GM18505 (cell line): ENCODE results near the gene GNL1.

ENCODE experiments used
- ATAC-seq: cut with Tn5 transposase; IDR thresholded peaks from one replicate; pipeline ENCODE4 v1.9.1; 2021; ENCODE audit not compliant: unreplicated experiment
- POLR2A ChIP-seq: IDR thresholded peaks from 4 replicates; pipeline ENCODE4 v1.6.1; 2011; ENCODE audit warnings: borderline replicate concordance; ENCODE audit not compliant: insufficient read depth, insufficient read length; ENCODE audit errors: extremely low read depth

GNL1 gene

DNA sequence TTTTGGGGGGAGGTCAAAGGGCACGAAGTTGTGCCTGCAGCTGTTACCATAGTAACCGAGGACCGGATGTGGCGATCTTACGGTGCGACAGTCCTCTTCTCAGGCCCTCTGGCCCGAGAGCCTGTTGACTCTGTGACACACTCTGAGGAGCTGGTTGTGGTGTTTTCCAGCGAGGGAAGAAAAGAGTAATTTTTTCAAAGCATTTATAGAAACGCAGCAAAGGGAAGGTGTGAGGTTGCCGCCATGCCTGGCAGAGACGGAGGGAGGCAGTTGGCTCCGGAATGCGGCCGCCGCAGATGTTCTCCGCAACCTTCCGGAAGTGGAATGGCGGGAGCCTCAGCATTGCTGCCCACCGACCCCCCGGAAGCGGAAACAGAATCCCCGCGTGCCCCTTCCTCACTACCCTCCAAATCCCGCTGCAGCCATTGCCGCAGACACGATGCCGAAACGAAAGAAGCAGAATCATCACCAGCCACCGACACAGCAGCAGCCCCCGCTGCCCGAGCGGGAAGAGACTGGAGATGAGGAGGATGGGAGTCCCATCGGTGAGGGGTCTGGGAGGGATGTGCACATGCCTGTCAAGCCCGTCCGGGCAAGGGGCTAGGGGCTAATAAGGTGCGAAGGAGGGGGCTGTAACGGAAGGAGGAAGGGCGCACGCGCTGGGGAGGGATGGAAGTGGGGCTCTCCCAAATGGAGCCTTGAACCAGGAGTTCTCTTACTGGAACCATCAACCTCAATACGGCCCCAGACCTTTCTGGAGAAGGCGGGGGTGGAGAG, 805 bp upstream of the GNL1 start, which contains the start of gene PRR3:
PRR3 (plus strand) TSS at position 390 of the 777 bp plus-strand sequence; CDS start at position 440, 50 bp downstream.
- TF ChIP-seq POLR2A: peak; percentile 55
- peak; percentile 56 for ATAC-seq

DNA sequence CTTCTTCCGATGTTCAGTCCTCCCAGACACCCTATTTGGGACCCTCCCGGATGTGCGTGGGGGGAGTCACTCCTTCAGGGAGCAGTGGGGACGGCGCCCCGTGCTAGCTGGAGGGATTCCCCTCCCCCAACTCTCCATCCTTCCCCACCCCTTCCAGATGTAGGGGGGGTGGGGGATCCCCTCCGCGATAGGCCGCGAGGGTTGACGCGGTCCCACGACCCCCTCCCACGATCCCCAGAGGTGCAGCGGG, 548 bp downstream of the GNL1 start:
- TF ChIP-seq POLR2A: no peak
- ATAC-seq: no peak

DNA sequence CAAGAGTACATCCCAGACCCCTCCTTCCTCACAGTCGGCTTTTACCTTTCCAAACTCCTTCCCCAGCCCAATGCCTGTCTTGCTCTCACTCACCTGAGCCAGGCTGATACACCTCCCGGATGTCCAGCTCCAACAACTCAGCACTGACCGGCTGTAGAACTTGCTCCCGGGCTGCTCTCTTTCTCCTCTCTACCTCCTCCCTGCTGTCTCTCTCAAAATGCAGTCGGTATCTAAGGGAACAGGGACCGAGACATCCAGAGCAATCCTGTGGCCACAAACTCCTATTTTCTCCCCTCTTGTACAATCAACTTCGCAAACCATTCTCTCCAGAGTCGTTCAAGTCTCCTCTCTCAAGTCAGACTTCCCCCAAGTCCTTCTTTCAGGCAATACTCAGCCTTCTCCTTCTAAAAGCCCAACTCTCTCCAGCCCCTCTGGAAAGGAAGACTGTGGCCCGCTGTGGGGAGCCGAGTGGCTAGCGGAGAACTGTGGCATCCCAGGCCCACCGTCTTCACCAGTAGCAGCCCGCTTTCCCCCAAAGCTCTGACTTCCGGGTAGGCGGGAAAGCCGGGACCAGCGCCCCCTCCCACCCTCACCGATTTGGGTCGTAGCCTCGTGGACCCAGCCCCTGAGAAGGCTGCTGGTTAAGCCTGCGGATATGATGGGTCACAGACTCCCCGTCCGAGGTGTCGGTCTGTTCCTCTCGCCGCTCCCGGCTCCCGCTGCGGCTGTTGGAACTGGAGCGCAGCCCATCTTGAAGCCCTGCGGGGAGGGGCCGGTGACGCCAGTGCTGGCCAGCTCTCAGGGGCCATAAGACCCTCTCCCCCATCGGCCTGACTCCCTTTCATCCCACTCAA, 1.1 kb downstream of the GNL1 start:
- no peak for TF ChIP-seq POLR2A
- ATAC-seq: peak; percentile 1

DNA sequence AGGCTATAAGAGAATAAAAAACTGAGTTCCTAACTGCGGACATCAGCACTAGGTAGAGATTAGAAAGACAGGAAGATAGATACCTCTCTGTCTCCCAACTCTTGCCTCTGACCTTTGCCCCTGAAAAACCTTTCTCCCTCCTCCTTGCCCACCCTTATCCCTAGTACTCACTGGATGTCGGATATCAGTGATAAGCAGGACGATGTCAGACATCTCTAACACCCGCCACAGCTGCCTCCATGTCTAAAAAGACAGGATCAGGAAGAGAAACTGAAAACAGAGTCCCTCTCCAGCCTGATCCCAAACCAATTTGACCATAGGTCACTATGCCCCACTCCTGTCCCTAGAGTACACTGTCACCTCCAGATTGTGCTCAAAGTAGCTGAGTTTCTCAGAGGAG, 1.9 kb downstream of the GNL1 start:
- no peak for TF ChIP-seq POLR2A

DNA sequence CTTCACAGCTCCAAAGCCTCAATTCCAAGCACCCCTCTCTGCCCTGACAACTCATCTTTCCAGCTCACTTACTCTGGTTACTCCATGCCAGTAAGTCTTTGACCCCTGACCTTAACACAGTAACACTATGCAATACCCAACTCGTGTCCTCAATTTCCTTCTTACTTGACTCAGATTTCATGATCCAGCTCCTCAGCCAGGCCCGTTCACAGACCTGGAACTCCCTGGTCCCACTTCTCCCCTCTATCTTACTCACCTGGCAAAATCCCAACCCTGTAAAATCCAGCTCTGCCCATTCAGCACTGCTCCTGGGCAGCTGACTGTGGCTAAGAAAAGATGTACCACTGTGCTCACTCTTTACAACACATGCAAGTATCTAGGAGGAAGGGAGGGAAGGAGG, 7.9 kb downstream of the GNL1 start:
- TF ChIP-seq POLR2A: no peak
- no peak for ATAC-seq

More for the DNA sequence above, 1.9 kb downstream of the GNL1 start:
- ATAC-seq: no peak

DNA sequence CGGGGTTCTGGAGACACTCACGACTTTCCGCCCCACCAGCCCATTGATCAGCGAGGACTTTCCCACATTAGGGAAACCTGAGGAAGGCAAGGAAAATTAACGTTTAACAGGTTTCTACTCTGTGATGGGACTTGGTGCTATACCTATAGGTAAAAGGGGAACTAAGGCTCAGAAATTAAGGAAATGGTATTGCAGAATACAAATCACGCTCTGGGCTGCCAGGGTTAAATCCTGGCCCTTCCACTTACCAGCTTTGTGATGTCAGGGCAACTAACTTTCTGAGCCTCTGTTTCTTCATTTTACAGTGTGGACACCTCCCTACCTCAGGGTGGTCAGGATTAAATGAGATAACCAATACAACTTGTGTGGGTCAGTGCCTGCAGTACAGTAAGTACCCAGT, 8.8 kb downstream of the GNL1 start:
- TF ChIP-seq POLR2A: no peak
- ATAC-seq: no peak

DNA sequence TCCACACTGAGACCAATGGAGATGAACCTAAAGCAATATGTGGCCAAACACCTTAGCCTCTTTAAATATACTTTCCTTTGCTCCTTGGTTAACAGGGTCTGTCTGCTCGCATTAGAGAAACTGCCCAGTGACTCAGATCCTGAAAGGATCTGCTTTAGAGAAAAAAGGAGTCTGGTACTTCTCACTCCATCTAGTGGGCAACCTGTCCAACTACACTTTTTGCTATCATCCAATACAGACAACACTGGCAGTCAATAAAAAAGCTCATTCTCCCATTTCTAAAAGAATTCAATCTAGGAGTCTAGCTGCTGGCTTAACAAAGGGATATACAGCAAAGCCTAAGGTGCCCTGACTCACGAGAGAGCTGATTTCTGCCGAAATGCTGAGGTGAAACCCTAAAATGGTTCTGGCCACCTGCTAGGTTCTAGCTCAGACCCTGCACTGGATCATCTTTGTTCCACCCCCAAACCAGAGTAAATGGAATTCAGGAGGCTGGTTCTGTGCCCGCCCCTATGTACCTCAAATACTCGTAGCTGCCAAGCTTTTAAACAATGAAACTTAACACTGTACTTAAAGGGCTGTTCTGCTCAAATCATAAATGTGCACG, 11.5 kb downstream of the GNL1 start:
- no peak for ATAC-seq
- TF ChIP-seq POLR2A: no peak

DNA sequence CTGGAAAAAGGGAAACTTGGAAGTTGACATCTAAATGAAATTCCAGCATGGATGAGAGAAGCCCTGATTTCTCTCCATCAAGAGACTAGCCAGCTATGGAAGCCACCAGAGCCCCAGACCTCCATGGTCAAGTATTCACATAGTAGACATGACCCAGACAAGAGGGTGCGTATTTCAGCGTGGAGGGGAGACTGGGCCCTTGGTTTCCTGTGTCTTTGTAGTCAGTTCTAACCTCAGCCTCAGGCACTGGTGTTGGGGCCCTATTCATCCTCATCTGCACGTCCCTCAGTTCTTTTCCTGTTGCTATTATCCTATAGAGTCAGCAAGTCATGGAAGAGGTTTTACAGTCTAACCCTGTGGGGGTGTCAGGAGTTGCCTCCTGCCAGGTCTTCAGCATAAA, 12.5 kb downstream of the GNL1 start:
- no peak for TF ChIP-seq POLR2A

DNA sequence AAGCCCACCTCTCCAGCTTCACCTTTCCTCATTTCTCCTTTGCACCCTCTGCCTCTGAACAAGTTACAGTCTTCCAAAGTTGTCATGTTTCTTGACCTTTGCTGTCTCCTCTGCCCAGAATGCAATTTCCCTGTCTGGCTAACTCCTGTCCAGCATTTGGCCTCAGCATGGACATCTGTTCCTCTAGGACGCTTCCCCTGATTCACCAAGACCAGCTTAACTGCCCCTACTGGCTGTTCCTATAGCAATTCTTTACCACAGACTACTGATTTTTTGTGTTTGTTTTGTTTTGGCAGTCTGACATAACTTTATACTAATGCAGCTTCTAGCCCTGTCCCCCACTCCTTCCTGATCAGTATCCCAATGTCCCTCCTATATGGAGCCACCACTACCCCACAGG, 13.4 kb downstream of the GNL1 start:
- no peak for ATAC-seq
- TF ChIP-seq POLR2A: no peak

More for the DNA sequence above, 12.5 kb downstream of the GNL1 start:
- ATAC-seq: no peak

DNA sequence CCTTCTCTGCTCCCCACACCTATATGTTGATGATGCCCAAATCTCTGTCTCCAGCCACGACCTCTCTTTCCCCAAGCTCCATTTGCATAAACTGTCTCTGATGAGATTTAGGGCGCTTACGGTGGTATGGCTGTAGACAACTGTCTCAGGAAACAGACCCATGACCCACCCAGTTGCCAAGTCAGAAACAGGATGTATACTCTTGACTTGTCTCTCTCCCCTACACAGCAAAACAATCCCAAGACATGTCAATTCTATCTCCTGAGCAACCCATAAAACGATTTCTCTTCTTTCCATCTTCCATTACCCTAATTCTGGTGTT, 13.9 kb downstream of the GNL1 start:
- TF ChIP-seq POLR2A: no peak
- ATAC-seq: no peak

DNA sequence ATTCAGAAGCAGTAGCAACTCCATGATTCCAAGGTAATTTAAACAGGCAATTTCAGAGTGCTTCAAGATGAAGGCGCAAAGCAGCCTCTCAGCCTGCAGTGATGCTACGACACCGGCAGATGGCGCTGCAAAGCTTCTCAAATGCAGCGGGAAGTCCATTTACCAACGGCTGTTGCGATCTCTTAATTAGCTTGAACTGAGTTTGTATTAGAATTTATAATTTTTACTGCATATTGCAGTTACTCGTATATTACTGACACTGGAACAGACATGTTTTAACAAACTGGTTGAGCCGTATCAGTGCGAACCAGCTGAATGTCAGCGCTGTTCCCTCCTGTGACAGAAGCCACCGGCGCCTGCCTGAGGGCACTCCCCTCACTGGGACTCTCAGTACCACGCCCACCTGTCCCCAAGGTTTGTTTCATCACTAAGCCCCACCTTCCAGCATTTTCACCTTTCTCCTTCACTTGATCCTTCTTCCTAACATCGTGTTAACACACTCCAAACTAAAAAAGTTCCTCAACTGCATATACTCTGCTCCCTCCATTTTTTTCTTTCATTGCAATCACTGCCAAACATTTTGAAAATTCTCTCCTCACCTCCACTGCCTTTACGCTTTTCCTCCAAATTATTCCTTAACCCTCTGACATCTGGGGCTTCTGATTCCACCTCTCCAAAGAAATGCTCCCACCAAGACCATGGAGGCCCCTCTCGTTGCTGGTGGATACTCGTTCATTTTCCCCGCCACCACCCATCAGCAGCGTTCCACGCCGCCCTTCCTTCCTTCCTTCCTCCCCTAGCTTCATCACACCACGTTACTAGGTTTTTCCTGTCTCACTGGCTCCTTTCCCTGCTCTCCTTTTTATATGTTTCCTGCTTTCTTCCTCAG, 14.5 kb downstream of the GNL1 start:
- no peak for ATAC-seq
- TF ChIP-seq POLR2A: peak; percentile 16

DNA sequence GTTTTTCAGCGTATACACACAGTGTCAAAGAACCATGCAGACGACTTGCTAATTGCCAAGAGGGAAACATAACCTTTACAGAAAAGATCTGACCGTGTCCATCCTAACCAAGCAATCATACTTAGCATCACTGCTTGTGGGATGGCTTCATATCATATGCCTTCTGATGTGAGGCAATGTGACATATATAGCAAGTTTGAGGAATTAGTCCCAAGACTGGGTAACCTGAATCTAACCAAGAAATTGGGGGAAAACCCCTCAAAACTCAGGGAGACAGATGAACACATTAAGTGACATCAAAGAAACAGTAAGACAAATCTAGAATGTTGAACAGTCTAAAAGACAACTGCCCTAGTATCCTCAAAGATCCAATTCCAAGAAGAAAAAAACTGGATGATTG, 18.4 kb downstream of the GNL1 start:
- TF ChIP-seq POLR2A: no peak
- no peak for ATAC-seq

DNA sequence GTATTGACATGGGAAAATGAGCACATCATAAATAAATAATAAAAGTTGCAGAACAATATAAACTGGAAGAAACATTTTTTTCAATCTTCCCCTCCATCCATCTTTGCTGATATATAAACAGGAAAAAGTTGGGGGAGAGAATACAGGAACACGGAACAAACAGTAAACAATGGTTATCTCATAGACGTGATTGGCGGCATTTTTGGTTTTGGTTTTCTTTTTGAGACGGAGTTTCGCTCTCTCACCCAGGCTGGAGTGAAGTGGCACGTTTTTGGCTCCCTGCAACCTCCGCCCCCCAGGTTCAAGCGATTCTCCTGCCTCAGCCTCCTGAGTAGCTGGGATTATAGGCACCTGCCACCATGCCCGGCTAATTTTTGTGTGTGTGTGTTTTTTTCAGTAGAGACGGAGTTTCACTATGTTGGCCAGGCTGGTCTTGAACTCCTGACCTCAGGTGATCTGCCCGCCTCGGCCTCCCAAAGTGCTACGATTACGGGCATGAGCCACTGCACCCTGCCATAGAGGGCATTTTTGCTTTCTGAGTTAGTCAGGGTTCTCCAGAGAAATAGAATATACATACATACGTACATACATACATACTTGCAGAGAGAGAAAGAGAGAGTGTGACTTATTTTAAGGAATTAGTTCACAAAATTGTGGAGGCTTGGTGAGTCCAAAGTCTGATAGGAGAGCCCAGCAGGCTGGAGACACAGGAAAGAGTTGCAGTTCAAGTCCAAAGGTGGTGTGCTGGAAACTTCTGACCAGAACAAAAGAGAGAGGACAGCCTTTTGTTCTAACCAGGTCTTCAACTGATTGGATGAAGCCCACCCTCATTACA, 22.6 kb downstream of the GNL1 start:
- ATAC-seq: no peak
- no peak for TF ChIP-seq POLR2A

DNA sequence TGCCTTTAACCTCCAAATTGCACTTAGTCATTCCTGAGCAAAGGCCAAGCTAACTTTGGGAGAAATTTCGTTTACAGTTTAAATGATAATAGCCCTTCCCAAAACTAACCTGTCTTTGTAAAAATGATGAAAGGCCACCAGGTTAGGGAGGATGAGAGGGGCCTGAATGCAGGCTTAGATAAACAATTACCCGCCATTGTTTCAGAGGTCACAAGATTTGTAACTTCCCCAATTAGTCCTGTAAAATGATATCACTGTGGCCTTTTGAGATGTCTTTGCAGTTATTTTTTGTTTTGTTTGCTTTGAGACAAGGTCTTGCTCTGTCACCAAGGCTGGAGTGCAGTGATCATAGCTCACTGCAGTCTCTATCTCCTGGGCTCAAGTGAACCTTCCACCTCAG, 26.3 kb downstream of the GNL1 start:
- no peak for TF ChIP-seq POLR2A
- no peak for ATAC-seq
